ENCODE measurements around the gene NDST1.

Gene NDST1

DNA sequence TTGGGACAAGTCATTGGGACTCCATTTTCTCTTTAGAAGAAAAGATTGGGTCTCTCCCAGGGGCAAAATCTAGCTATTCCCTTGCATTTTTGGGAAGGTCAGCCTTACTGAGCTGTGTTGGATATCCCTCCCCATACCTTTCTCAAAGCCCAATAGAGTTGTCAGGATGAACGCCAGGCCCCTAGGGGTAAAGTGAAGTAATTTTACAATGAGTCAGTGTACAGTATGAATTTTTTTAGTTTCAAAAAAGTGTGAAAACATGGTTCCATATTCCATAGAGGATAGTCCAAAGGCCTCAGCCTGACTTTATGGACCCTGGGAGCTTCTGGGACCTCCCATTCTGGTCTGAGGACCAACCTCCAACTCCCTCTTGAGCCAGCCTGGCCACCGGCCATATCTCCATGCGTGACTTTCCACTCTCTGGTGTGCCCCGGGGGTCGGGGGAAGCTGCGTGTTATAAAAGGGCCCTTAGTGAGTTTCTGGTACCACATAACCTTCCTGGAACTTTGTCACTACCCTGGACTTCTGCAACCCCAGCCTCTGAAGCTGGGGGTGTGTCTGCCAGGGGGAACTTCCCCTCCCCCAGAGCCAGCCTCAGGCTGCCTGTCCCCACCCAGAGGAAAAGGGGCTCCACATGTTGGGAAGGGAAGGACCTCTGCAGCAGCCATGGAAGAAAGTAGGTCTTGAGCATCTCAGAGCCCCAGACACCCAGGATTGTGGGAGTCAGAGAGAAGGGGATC, 80.1 kb downstream of the NDST1 start:
- no peak for DNase-seq (ENCODE audit: low read depth)

- DNase-seq (ENCODE audit: low read depth): no peak
Observed at GRCh38 chr5:150588596-150588890, 80.6 kb downstream of the NDST1 start.

- DNase-seq (ENCODE audit: low read depth): no peak
Observed at GRCh38 chr5:150589862-150590601, 82.1 kb downstream of the NDST1 start.

DNA sequence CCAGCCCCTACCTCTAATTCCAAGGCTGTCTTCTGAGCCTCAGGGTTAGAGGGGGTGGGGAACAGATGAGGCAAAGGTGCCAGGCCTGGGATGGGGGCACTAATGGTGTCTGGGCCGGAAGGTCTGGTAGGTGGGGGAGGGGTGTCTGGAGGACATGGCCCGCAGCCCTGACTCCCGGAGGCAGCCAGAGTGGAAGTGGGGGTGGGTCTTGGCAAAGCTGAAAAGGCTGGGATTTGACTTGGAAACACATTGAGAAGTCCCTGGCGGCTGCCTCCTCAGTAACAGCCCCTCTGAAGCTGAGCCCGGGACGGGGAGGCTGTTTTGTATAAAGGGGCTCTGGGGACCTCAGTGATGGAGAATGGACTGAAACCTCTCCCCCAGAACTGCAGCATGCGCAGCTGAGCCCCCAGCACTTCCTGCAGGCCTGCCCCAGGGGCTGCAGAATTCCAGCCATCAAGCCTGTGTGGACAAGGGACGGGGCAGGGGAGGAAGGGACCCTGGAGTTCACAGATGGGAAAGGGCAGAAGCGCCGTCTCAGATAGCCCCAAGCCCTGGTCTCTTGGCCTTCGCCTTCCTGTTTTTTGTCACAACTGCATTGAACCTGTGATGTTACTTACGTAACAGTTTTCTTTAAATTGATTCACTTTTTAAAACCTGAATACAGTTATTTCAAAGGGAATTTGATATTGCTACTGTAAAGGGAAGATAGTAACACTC, 83.2 kb downstream of the NDST1 start:
- no peak for DNase-seq (ENCODE audit: low read depth)

DNA sequence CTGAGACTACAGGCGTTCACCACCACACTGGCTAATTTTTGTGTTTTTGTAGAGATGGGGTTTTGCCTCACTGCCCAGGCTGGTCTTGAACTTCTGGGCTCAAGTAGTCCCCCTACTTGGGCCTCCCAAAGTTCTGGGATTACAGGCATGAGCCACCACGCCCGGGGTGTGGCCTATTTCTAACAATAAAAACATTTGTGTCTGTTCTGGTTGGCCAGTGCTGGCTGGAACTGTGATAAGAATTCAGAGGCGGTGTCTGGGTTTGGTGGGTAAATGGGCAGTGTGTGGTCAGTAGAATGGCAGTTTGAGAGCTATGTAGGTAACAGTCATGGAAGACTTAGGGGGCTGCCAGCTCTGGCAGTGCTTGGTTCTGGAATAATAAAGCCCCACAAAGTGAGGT, 85.7 kb downstream of the NDST1 start:
- DNase-seq (ENCODE audit: low read depth): no peak

DNA sequence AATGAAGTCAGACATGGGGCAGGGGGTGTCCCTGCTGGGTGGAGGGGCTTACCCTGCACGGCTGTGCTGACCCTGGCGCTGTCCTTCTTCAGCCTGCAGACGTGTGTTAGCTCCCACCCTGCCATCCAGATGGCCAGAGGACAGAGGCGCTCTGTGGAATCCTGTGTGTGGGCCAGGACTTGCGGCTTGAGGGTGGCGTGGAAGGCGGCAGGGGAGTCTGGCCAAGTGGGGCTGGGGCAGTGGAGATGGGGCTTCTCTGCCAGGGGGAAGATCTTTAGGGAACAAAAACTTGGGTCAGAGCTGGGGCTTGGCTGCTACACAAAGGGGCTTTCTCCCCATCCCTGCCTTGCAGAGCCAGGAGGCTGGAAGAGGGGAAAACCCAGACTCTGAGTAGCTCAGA, 86.1 kb downstream of the NDST1 start:
- no peak for DNase-seq (ENCODE audit: low read depth)

- no peak for DNase-seq (ENCODE audit: low read depth)
Observed at GRCh38 chr5:150595466-150596031, 87.6 kb downstream of the NDST1 start.

DNA sequence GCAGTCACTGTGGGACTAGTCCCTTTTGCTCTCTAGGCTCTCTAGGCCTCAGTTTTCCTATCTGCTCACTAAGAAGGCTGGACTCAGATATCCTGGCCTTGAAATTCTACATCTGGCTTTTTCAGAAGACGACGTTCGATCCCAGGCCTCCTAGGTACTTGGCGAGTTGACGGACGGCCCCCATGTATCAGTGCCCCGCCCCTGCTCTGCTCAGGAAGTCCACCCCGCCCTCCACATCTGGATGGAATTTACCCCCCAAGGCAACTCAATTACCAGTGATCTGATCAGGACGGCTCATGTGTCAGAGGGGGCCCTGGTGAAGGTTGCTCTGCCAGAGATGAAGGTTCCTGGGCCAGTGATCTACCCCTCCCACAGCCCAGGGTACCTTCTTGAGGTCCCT, 88.4 kb downstream of the NDST1 start:
- DNase-seq (ENCODE audit: low read depth): no peak

- DNase-seq (ENCODE audit: low read depth): no peak
Observed at GRCh38 chr5:150596826-150597225, 88.9 kb downstream of the NDST1 start.

DNA sequence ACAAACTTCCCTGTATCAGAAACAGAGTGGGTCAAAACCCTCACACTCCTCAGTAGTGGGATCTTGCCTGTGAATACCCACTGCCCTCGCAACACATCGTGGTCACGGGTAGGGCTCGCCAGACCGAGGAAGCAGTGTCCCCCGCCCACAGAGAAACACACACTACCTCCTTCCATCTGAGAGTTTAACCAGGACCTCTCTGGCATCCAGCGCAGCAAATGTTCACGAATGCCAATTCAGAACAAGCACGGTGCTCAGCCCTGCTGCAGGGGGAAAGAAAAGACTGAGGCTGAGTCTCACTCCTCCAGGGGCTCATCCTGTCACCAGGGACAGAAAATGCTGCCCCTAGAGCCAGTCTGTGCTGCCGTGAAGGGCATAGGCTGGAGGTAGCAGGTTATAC, 90.1 kb downstream of the NDST1 start:
- no peak for DNase-seq (ENCODE audit: low read depth)

DNA sequence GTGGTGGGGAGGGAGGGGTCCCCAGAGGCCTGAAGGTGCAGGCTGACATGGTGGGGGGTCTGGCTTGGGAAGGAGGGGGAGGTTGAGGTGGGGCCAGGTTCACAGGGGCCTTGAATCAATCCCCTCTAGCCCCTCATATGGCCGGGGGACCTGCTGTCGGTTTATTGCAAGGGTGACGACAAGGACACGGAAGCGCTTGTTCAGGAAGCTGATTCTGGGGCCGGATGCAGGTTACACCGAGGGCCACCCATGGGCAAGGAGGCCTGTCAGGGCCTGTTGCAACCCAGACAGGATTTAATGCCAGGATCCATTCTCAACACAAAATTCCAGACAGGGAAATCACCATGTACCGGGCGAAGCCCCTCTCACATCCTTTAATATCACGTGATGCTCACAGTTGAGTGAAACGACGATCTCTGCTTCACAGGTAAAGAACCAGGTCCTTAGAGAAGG, 90.9 kb downstream of the NDST1 start:
- DNase-seq (ENCODE audit: low read depth): no peak

- no peak for DNase-seq (ENCODE audit: low read depth)
Observed at GRCh38 chr5:150599281-150599680, 91.3 kb downstream of the NDST1 start.

- DNase-seq (ENCODE audit: low read depth): no peak
Observed at GRCh38 chr5:150599917-150600511, 92.1 kb downstream of the NDST1 start.

DNA sequence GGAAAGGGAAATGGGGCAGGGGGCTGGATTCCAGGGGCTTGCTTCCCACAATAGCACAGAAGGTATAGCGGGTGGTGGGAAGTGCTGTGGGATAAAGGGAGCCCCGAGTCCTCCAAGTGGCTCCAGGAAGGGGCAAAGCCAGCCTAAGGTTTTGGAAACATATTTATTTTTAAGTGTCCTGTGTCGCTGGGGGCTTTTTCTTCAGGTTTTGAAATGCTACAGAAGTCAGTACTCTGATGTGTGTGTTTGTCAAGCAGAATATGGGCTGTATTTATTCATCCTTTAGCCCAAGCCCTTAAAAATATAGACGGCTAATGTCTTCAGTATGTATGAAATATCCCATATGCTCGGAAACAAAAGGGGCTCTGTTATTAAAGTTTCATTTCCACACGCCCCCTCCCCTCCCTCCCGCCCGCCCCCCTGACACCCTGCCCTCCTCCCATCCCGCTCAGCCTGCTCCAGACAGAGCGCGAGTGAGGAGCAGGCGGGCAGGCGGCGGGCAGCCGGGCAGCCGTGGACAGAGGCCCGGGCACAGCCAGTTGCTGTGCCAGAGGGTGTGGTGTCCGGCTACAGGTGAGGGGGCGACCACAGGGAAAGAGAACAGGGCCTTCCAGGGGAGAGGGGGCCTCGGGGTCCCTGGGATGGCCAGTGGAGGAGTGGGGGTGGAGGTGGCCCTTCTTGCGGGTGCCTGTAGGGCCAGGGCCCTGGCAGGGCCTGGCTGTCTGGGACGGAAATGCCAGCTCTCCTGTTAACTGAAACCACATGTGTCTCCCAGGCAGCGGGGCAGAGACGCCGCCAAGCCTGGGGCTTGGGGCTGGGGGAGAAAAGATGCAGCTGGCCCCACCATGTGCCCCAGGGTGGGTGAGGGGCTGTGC, 92.9 kb downstream of the NDST1 start:
- DNase-seq (ENCODE audit: low read depth): no peak

- DNase-seq (ENCODE audit: low read depth): no peak
Observed at GRCh38 chr5:150601491-150602345, 93.8 kb downstream of the NDST1 start.

DNA sequence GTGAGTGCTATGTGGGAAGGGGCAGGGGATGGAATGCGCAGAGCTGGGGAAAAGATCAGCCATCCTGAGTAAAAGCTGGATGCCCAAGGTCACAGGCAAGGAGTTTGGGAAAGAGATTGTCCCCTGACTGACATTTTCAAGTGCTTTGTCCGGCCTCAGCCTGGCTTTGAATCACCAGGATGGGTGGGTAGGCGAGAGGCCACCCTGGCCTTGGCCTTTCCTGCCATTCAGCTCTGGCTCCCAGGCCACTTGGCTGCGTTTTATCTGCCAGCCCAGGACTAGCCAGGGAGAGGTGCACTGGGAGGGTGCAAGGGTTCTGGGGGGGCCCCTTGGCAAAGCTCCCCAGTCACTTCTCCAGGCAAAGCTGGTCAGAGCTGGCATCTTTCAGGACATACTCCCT, 95.1 kb downstream of the NDST1 start:
- no peak for DNase-seq (ENCODE audit: low read depth)

DNA sequence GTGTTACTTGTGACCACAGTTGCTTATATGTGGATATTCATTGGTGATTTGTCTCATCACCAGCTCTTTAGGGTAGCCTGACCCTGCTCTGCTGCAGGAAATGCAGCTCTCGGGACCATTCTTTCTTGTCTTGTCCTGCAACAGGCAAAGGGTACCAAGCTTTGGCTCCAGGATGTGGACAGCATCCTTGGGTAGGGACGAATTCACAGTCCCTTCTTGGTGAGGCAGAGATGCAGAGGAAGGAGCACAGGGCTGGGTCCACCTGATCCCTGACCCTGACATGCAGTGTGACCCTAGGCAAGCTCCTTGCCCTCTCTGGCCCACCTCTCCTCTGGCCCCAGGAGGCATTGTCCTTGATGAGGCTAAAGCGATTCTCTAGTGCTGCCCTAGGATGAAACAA, 95.6 kb downstream of the NDST1 start:
- DNase-seq (ENCODE audit: low read depth): no peak

DNA sequence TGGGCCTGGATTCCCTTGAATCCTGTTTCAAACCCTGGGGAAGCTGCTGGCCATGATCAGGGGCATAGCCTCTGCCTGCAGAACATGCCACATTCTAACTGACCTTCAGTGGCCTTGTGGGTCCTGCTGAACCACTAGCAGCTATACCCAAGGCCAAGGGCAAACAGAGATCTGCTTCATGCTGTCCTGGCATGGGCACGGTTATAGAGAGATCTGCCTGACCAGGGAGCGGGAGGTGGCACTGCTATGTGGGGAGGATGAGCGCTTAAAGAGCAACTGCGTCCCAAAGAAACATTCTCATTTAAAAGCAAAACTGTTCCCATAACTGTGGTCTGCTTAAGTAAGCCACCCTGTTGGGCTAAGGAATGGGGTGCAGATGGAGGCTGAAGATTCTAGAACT, 96.1 kb downstream of the NDST1 start:
- DNase-seq (ENCODE audit: low read depth): no peak

DNA sequence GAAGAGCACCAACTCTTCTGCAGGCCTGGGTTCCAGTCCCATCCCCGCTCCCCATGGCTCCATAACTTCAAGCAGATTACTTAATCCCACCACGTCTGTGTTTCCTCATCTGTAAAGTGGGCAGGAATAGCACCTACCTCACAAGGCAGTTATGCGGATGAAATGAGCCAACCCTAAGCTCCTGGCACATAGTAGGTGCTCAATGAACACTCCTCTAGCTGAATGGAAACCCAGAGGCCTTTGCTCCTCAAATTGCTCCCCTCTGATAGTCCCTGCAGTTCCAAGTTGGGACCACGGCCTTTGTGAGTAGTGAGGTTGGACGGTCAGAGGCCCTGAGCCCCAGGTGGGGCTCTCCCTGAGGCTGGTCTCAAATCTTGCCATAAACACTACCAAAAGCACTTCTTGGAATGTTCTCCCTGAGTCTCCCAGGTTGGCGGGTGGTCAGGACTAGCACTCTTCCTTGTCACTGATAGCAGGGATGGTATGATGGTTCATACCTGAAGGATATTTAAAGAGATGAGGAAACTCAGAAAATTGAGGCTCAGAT, 97.0 kb downstream of the NDST1 start:
- DNase-seq (ENCODE audit: low read depth): no peak

DNA sequence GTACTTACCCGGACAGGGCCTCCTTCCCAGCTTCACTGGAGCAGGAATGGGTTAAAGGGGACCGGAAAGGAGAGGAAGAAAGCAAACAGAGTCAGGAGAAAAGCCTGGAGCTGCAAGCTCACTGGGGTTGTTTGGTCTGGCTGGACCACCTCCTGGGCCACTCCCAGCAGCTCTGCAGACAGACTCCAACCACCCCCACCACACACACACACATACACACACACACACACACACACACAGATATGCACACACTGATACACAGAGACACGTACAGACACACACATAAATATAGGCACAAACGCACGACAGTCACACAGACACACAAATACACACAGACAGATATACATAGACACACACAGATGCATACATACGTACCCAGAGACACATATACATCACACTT, 97.6 kb downstream of the NDST1 start:
- no peak for DNase-seq (ENCODE audit: low read depth)
